GM21737 (cell line): ENCODE measurements around the gene CA4.
"Not testable (repeated sequence)": the region's sequence is repeated elsewhere in the genome, so short reads cannot be mapped to it uniquely, and the experiment has no call there.

ENCODE experiments used
- ATAC-seq: cut with Tn5 transposase; IDR thresholded peaks from one replicate; pipeline ENCODE4 v1.9.1; 2021; ENCODE audit warnings: mild to moderate bottlenecking, moderate library complexity; ENCODE audit not compliant: unreplicated experiment

The CA4 gene

DNA sequence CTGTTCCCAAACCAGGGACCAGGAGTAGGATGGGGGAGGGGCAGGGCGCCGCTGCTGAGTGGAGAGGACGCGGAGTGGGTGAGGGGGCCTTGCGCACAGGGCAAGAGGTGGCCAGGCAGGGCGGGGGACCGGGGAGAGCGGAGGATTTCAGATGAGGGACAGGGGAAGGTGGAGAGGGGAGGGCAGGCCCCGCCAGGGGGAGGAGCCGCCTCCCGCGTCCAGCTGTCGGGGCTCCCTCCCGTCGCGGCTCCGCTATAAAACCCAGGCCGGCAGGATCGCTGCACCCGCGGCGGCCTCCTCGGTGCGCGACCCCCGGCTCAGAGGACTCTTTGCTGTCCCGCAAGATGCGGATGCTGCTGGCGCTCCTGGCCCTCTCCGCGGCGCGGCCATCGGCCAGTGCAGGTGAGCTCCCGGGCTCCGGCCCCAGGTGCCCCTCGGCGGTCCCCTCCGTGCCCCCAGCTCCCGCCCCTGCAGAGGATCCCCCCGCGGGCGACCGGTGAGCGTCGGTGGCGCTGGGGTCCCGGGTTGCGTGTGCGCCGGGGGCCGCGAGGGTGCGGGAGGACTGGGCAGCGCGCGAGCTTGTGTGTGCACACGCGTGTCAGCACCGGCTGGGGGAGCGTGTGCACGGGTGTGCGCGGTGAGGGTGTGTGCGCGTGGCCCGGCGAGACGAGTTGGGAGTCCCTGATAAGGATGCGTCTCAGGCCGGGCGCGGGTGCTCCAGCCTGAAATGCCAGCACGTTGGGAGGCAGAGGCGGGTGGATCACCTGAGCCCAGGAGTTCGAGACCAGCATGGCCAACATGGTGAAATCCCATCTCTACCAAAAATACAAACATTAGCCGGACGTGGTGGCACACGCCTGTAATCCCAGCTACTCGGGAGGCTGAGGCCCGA lies at the start of gene CA4:
Gene CA4, plus strand, starts transcription at position 283 of the 892 bp plus-strand sequence. Its CDS starts 62 bp downstream, at position 345.
- no peak for ATAC-seq

GRCh38 chr17:60100577-60100976 lies 49.2 kb upstream of the CA4 start:
- ATAC-seq, result not testable (repeated sequence)

DNA sequence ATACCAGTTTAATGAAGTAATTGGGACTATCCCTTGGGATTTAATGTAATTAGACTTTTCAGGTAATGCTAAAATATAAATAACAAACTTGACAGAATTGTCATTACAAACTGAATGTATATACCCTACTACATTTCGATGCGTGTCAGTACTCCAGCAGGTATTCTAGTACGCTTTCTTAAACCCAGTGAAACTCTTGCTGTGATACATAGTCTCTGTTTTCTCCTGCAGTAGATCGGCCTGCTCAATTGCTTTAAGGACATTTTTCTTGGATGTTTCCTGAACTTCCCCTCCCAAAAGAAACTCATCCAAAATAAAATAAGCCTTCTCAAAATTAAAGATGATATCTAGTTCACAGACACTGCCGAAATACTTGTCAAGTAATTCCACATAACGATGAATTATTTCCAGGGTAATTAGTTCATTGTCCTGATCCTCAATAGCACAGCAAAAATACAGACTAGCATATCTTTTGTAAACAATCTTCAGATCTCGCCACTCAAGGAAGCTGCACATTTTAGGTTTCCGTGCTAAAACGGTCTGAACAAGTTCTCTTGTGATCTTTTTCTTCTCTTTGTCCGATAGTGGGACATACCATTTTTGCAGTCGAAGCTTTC lies 47.6 kb upstream of the CA4 start:
- not testable (repeated sequence) for ATAC-seq

DNA sequence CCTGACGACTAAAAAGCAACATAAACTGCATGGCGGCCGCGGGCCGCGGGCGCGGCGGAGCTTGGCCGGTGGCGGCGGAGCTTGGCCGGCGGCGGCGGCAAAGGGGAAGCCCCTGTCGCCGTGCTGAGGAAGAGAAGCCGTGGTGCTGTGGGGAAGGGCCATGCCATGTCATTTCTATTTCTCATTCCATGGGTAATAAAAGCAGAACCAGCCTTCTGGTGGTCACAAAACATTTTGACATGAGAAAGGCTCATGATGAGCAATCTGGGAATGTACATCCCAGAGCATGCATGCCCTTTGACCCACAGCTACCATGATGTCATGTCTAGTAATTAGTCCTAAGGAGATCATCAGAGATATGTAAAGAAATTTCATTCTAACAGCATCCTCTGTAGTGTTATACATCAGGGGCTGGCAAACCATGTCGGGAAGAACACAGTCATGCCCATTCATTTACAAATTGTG lies 47.1 kb upstream of the CA4 start:
- no peak for ATAC-seq

- ATAC-seq, result no peak
Observed at GRCh38 chr17:60103957-60104356, 45.8 kb upstream of the CA4 start.

DNA sequence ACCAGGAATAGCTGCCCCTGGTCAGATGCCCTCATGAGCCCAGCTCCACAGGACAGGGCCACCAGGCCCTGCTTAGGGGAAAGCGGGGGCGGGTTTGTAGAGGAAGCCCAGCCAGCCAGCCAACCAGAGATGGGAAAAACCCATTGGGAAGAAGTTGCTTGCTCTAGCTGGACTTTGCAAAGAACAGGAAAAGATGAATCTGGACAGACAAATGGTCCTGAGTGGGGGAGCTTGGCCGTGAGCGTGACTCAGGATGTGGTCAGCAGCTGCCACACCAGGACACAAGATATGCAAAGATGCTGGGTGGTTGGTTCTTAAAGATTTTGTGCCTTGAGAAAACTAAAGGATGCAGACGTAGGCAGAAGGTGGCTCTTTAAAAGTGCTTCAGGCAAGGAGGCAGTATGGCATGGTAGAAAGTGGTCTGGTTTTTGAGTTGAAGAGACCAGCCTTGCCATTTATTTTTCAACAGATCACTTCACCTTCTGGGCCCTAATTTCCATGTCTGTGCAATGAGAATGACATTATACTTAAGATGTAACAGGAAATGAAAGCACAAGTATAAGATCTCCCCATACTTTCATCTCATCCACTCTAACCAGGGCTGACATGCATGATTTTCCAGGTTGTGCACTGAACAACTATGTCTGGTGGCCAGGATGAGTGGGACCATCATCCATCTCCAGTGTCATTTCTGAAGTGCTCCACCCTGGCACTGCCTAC lies 43.3 kb upstream of the CA4 start:
- ATAC-seq, result no peak

DNA sequence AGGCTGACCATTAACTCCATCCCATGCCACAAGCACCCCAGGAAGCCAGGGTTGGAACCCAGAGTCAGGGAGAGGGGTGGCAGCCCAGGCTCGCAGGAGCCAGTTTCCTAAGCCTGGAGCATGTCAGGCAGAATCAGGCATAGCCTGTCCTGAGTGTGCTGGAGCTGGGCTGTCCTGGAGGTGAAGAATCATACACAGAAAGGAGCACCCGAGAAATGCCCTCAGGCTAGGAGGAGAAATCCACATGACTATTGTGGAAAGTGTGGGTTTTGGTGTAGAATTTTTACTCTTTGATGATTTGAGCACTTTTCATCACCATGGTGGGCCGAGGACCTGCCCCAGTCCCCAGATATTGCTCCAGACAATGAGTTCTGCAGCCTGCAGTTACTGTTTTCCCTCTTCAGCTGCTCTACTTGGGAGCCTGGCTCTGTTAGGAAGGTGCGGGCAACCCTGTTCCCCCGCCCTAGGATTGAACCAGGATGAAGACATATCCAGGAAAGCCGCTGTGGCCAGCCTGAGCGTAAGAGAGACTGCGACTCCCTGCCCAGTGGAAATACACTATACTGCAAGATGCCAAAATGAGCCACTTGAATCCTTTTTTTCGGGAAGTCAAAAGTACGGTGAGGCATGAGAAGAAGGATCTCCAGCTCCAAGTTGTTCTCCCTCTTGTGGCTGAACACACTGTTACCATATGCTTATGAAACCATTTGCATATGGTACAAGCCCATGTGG lies 42.1 kb upstream of the CA4 start:
- ATAC-seq, result no peak

DNA sequence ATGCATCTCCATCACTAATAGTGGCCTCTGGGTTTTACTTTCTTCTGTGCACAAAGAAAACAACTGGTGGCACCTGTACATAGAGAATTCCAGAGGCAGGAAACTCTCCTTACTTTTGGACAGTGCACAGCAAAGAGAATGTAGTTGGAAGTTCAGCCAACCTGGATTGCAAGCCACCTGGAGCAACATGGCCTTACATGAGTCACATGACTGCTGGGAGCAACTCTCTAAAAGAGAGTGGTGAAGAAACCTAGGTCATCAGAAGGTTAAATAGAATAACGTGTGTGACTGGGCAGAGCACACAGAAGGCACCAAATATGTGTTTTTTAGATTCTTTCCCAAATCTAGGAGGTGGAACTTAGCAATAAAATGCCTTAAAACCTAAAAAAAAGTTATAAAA lies 41.5 kb upstream of the CA4 start:
- ATAC-seq, result not testable (repeated sequence)

DNA sequence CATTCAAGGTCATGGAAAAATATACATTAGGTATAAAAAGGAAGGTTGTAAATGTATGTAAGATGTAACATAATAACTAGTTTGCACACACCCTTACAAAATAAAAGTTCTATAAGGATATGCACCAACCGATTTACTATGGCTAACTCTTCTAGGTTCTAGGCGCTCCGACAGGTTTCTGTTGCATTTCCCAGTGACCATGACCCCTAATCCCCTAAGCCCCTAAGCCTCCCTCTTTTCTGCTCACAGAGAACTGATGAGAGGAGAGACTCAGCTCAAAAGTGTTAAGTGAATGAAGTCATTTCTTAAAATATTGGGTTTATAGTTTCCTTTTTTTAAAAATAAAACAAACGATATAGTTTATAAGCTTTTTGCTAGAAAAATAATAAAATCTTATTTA lies 41.1 kb upstream of the CA4 start:
- ATAC-seq, result no peak

GRCh38 chr17:60109161-60109560 lies 40.6 kb upstream of the CA4 start:
- ATAC-seq, result no peak

GRCh38 chr17:60110586-60110985 lies 39.2 kb upstream of the CA4 start:
- ATAC-seq, result no peak

DNA sequence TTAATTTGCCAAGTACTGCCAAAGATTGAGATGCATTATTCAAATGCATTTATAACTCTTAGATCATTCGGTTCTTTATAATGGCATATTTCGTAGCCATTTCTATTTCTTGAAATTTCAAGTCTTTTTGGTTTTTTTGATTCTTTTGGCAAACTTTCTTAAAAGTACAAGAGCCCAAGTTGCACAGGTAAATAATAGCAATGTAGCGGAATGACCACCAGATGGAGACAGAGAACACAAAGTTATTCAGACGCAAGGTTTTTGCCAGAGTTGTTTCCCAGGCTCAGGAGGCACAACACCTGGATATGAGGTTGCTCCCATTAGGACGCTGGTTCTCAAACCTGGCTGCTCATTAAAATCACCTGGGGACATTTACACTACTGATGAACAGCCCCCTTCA lies 38.1 kb upstream of the CA4 start:
- not testable (repeated sequence) for ATAC-seq

- ATAC-seq, result not testable (repeated sequence)
Observed at GRCh38 chr17:60115364-60115763, 34.4 kb upstream of the CA4 start.

DNA sequence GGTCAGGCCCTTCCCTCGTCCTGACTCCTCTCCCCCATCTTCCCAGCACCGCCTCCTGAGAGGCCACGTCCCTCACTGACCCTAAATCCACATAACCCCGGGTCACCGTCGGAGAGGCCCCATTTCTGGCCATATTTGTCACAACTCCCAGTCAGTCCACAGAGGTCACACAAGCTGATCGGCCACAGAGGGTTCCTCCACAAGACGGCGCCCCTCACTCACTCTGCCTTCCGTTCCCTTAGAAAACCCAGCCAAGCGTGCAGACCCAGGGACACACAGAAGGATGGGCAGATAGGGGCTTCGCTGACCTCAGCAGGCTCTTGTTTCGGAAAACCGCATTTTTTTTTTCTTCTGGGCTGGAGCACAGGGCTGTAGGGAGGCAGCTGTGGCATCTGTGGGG lies 33.6 kb upstream of the CA4 start:
- not testable (repeated sequence) for ATAC-seq

GRCh38 chr17:60119162-60119561 lies 30.6 kb upstream of the CA4 start:
- not testable (repeated sequence) for ATAC-seq

- ATAC-seq, result not testable (repeated sequence)
Observed at GRCh38 chr17:60119807-60120748, 29.7 kb upstream of the CA4 start.

- no peak for ATAC-seq
Observed at GRCh38 chr17:60127068-60128064, 22.4 kb upstream of the CA4 start.

- ATAC-seq, result no peak
Observed at GRCh38 chr17:60128171-60128859, 21.5 kb upstream of the CA4 start.
